Measurements from ENCODE around the gene MOK.

DNA sequence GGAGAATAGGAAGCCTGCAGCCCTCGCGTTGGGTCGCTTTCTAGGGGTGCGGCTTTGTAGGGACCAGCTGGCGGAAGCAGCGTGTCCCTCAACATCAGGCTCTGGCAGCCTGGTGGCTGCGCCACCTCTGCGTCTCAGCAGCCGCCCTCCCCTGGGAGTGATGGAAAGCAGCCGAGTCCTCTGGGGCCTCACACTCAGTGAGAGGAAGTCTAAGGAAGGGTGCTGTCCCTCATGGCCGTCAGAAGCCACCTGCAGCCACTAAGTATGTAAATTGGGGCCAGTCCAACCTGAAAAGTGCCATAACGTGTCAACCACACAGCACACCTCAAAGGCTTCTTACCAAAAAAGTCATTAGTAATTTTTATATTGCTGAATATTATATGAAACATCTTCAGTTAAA is 84.9 kb downstream of the MOK start:
- TF ChIP-seq CTCF (conservative IDR thresholded peaks at IDR 0.05 in 1 of 2, IDR thresholded peaks at IDR 0.05 in 1 of 2; ENCODE audit: low read depth in 1 of 2, low read length in 2 of 2) (no peak), EZH2 (IDR thresholded peaks at IDR 0.05; ENCODE audit: low read length, missing control alignments) (no peak)
